ENCODE results near the gene PPP1R1A. TPM values are rescaled to one million over a fixed set of nuclear protein-coding genes. Genes with fewer than 3 reads are reported as not detected.

PPP1R1A gene
- total RNA-seq, 1 experiment from 2014 or later, result 8.5 TPM

DNA sequence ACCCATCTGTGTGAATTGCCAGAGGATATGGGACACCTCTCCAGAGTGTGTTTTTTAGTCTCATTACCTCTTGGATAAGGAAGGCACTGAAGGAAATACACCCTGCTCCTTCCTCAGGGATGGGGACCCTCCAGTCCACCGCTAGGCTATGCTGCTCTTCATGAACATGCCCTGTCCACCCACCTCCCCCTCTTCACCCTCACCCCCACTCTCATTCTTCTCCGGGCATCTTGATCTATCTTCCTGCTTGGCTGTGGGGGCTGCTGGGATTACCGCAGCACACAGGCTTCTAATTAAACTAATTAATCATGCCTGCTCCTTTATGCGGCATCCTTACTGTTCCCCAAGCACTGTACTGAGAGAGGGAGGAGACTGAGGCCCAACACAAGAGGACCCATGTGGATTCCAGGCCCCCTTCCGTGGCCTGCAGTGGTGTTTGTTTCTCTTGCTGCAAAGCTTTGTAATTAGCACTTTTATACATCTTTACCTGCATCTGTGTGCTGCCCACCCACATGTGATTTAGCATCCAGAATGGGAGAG lies 46.6 kb downstream of the PPP1R1A start:
- no CpG with 5 or more reads among the region's 5 CpGs for WGBS (ENCODE audit: extremely low coverage, insufficient read length, low lambda C conversion rate)
- no peak for DNase-seq
- Histone ChIP-seq H3K4ac (ENCODE audit: low read depth, low read length) (no peak overlapping the region), H3K79me1 (ENCODE audit: insufficient read depth, low read depth, low read length, poor library complexity, severe bottlenecking) (no peaks in the 10 kb centered on the region), H4K5ac (ENCODE audit: insufficient read length, low read depth, low read length) (no peak overlapping the region), H3K56ac (ENCODE audit: insufficient read length, low read depth, low read length) (no peak overlapping the region), H3K27ac (ENCODE audit: insufficient read length, low read depth, low read length) (no peak overlapping the region), H2AFZ (ENCODE audit: low read length) (no peak overlapping the region), H3K23ac (ENCODE audit: insufficient read length, low read depth, low read length) (no peak overlapping the region), H4K91ac (ENCODE audit: insufficient read length, low read depth, low read length) (no peak overlapping the region), H4K8ac (replicated peaks; ENCODE audit: insufficient read length, low read depth, low read length) (no peak overlapping the region), H3K14ac (ENCODE audit: insufficient read depth, low read length) (no peak overlapping the region), H2BK120ac (ENCODE audit: low read depth, low read length, poor library complexity, severe bottlenecking) (no peak overlapping the region), H3K18ac (ENCODE audit: insufficient read length, low read depth, low read length) (no peak overlapping the region), H4K20me1 (ENCODE audit: control insufficient read depth, insufficient read depth, insufficient read length) (no peaks in the 10 kb centered on the region), H3K4me2 (ENCODE audit: insufficient read depth, insufficient read length, low read length) (no peak overlapping the region), H3K79me2 (ENCODE audit: insufficient read depth, low read length) (no peaks in the 10 kb centered on the region), H3T11ph (ENCODE audit: low read length) (no peak overlapping the region), H2BK5ac (ENCODE audit: insufficient read length, low read length) (no peak overlapping the region), H3K23me2 (ENCODE audit: insufficient read length, low read depth, low read length, poor library complexity, severe bottlenecking) (no peaks in the 10 kb centered on the region), H3K9ac (ENCODE audit: extremely low read depth, insufficient read length, low read length) (no peak overlapping the region), H2AK5ac (ENCODE audit: insufficient read length, low read length) (no peak overlapping the region), H2BK15ac (ENCODE audit: low read depth, low read length) (no peak overlapping the region), H3K9me3 (ENCODE audit: control insufficient read depth, low read depth, low read length) (no peaks in the 10 kb centered on the region), H3K27me3 (ENCODE audit: insufficient read depth, low read length) (no peaks in the 10 kb centered on the region; the same call in 1 of the 2 replicates), H2BK12ac (ENCODE audit: insufficient read length, low read depth, low read length) (no peak overlapping the region), H3K4me1 (ENCODE audit: insufficient read depth, low read length) (no peaks in the 10 kb centered on the region), H2BK20ac (ENCODE audit: low read depth, low read length, poor library complexity, severe bottlenecking) (no peak overlapping the region)
- peaks cover 25 to 26% of the 10 kb centered on the region in 2 experiments for H3K4me1 Mint-ChIP-seq
- no peaks in the 10 kb centered on the region for H3K9me3 Mint-ChIP-seq
- no peak overlapping the region for H3K4me3 Mint-ChIP-seq
- no peaks in the 10 kb centered on the region for H3K36me3 Mint-ChIP-seq (ENCODE audit: insufficient read depth in 1 of 3, low read depth in 3 of 3)
- H3K27ac Mint-ChIP-seq, result no peak overlapping the region
- TF ChIP-seq, protein P1, sequence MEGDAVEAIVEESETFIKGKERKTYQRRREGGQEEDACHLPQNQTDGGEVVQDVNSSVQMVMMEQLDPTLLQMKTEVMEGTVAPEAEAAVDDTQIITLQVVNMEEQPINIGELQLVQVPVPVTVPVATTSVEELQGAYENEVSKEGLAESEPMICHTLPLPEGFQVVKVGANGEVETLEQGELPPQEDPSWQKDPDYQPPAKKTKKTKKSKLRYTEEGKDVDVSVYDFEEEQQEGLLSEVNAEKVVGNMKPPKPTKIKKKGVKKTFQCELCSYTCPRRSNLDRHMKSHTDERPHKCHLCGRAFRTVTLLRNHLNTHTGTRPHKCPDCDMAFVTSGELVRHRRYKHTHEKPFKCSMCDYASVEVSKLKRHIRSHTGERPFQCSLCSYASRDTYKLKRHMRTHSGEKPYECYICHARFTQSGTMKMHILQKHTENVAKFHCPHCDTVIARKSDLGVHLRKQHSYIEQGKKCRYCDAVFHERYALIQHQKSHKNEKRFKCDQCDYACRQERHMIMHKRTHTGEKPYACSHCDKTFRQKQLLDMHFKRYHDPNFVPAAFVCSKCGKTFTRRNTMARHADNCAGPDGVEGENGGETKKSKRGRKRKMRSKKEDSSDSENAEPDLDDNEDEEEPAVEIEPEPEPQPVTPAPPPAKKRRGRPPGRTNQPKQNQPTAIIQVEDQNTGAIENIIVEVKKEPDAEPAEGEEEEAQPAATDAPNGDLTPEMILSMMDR (conservative IDR thresholded peaks at IDR 0.05), result no peak
- H3K27me3 Mint-ChIP-seq (ENCODE audit: low read depth), result peaks cover 53% of the 10 kb centered on the region
